ENCODE results near the gene GTF2F2.

The GTF2F2 gene

DNA sequence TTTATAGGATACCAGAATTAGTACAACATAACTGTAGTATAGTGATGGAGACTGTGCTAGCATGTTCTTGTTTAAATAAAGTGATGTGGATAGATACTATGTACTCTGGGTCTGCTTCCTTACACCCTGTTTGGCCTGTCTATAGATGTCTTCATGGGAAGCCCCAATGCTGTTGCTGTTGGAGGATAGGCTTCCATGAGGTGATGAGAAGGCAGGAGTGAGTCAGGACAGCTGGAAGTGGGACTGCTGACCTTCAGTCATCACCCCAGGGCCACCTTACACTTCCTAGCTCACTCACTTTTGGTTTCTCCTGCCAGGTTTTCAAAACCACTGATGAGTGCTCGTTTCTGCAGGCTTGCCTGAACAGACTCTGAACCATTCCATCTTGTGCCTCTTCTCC is 76.3 kb downstream of the GTF2F2 start:
- H2AFZ ChIP-seq (ENCODE audit: low read depth, low read length): no peak overlapping the region
- H3K27me3 ChIP-seq (ENCODE audit: insufficient read depth, low read length): no peaks in the 10 kb centered on the region
- peaks cover 8% of the 10 kb centered on the region for H3K4me1 ChIP-seq (ENCODE audit: insufficient read depth, low read length)
- H3K4me3 ChIP-seq (ENCODE audit: low read length): no peak overlapping the region
- no peaks in the 10 kb centered on the region for H3K9me3 ChIP-seq (ENCODE audit: low read length)
- H3K36me3 ChIP-seq (ENCODE audit: insufficient read depth, low read length): peaks cover 3% of the 10 kb centered on the region

DNA sequence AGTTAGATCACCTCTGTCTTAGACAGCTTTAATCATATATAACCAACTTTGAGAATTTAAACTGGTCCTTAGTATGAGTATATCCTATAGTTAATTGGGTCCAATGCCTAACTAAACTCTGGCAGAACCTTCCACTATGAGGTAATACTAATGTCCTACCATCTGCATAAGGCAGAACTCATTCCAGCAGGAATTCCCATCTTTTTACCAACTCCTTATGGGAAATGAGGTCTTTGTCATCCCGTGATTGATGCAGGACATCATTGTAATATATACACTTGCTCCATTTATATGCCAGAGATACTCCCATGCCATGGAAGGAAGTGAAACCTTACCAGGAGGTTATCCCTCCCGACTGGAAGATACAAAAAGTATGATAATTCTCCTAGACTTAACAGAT is 77.7 kb downstream of the GTF2F2 start:
- H3K27me3 ChIP-seq (ENCODE audit: insufficient read depth, low read length): no peaks in the 10 kb centered on the region
- H2AFZ ChIP-seq (ENCODE audit: low read depth, low read length): no peak overlapping the region
- H3K4me3 ChIP-seq (ENCODE audit: low read length): no peak overlapping the region
- peaks cover 2% of the 10 kb centered on the region for H3K4me1 ChIP-seq (ENCODE audit: insufficient read depth, low read length)
- no peaks in the 10 kb centered on the region for H3K9me3 ChIP-seq (ENCODE audit: low read length)
- peaks cover 5% of the 10 kb centered on the region for H3K36me3 ChIP-seq (ENCODE audit: insufficient read depth, low read length)

DNA sequence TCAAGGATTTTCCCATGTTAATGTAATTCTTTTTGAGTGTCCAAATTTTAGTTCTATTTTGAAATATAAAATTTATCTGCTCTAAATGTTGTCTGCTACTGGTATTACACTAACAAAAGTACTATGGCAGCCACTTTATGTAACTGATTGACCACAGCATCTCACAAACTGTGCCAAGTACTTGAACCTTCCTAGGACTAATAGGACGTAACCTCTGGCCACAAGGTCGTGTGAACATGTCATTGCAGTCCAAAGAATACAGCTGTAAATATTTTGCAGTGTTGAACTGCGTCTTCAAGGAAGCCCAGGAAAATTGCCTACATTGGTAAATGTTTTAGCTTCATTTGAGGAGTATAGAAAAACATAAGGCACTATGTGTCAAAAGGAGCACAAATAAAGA is 78.6 kb downstream of the GTF2F2 start:
- Histone ChIP-seq H3K9me3 (ENCODE audit: low read length) (no peaks in the 10 kb centered on the region), H3K4me1 (ENCODE audit: insufficient read depth, low read length) (no peaks in the 10 kb centered on the region), H3K27me3 (ENCODE audit: insufficient read depth, low read length) (no peaks in the 10 kb centered on the region), H3K36me3 (ENCODE audit: insufficient read depth, low read length) (peaks cover 5% of the 10 kb centered on the region), H2AFZ (ENCODE audit: low read depth, low read length) (no peak overlapping the region), H3K4me3 (ENCODE audit: low read length) (no peak overlapping the region)

DNA sequence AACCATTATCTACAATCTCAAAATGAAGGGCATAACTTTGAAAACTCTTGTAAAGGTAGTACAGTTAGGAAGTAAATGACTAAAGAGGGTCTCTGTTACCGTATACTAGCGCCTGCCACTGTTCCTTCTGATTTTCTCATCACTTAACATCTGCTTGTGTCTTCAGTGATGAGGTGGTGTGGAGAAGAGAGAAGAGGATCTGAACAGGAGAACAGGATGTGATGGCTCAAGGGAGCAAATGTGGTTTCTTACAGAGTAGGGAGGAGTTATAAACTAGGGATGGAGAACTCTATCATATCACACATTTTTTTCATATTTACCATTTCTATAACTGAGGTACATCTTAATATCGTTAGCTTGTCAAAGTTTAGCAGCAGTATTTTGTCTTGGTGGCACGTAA is 79.4 kb downstream of the GTF2F2 start:
- H3K9me3 ChIP-seq (ENCODE audit: low read length): no peaks in the 10 kb centered on the region
- H3K4me1 ChIP-seq (ENCODE audit: insufficient read depth, low read length): no peaks in the 10 kb centered on the region
- H3K36me3 ChIP-seq (ENCODE audit: insufficient read depth, low read length): peaks cover 5% of the 10 kb centered on the region
- H3K27me3 ChIP-seq (ENCODE audit: insufficient read depth, low read length): no peaks in the 10 kb centered on the region
- H2AFZ ChIP-seq (ENCODE audit: low read depth, low read length): no peak overlapping the region
- no peak overlapping the region for H3K4me3 ChIP-seq (ENCODE audit: low read length)

DNA sequence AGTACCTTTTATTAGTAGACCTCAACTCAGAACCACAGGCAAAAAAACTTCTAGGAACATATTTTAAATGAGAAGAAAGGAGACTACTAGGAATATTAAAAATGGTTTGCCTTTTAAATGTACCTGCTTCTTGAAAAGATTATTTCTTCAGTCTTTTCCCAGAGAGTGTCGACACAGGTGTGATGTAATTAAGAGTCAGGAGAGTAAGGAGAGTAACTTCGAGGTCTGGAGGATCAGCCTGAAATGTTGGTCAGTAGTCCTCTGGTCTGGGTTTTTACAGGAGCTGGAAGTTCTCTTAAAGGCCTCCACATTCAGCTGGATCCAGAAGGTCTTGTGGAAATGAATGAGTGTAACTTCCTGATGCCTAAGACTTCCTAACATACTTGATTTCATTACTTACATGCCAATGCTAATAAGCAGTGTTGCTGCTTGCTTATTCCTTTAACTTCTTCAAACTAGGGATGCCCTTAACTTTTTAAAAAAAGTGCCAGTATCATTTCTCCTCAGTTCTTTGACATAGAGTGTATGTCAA is 80.5 kb downstream of the GTF2F2 start, which contains the start of gene KCTD4:
TSS of gene KCTD4 (minus strand) at position 345 of the 532 bp plus-strand sequence. CDS start 6,478 bp downstream, outside the sequence.
- Histone ChIP-seq H3K4me3 (ENCODE audit: low read length) (no peak within 1 kb of the TSS), H3K27me3 (ENCODE audit: insufficient read depth, low read length) (no peaks in the 10 kb centered on the region), H2AFZ (ENCODE audit: low read depth, low read length) (no peak within 1 kb of the TSS), H3K36me3 (ENCODE audit: insufficient read depth, low read length) (peaks cover 5% of the 10 kb centered on the region), H3K4me1 (ENCODE audit: insufficient read depth, low read length) (no peaks in the 10 kb centered on the region), H3K9me3 (ENCODE audit: low read length) (no peaks in the 10 kb centered on the region)

DNA sequence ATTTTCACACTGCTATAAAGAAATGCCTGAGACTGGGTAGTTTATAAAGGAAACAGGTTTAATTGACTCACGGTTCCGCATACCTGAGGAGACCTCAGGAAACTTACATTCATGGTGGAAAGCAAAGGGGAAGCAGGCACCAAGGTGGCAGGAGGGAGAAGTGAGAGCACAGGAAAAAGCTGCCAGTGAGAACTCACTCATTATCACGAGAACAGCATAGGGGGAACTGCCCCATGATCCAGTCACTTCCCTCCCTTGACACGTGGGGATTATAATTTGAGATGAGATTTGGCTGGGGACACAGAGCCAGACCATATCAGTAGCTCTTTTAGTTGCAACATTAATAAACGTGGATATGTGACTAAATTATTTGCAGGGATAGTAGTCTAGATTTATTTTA is 84.8 kb downstream of the GTF2F2 start:
- H3K36me3 ChIP-seq (ENCODE audit: insufficient read depth, low read length): peaks cover 14% of the 10 kb centered on the region
- H3K4me1 ChIP-seq (ENCODE audit: insufficient read depth, low read length): no peaks in the 10 kb centered on the region
- H3K4me3 ChIP-seq (ENCODE audit: low read length): no peak overlapping the region
- H2AFZ ChIP-seq (ENCODE audit: low read depth, low read length): no peak overlapping the region
- H3K9me3 ChIP-seq (ENCODE audit: low read length): no peaks in the 10 kb centered on the region
- H3K27me3 ChIP-seq (ENCODE audit: insufficient read depth, low read length): no peaks in the 10 kb centered on the region

DNA sequence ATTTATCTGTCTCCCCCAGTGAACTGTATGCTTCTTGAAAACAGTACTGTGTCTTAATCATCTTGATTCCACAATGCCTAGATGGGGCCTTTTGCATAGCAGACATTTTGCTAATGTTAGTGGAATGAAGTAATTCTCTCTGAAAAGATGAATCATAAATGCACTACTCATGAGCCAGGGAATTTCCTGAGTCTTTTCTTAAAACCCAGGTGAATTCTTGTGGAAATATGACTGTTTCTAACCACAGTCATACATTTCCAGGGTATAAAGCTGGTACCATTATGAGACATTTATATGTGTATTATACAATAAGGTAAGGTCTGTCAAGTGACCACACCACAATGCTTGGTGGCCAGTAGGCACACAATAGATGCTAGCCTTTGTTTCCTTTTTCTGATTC is 86.0 kb downstream of the GTF2F2 start:
- Histone ChIP-seq H3K36me3 (ENCODE audit: insufficient read depth, low read length) (peaks cover 24% of the 10 kb centered on the region), H3K4me3 (ENCODE audit: low read length) (no peak overlapping the region), H3K27me3 (ENCODE audit: insufficient read depth, low read length) (no peaks in the 10 kb centered on the region), H3K9me3 (ENCODE audit: low read length) (no peaks in the 10 kb centered on the region), H3K4me1 (ENCODE audit: insufficient read depth, low read length) (no peaks in the 10 kb centered on the region), H2AFZ (ENCODE audit: low read depth, low read length) (no peak overlapping the region)

DNA sequence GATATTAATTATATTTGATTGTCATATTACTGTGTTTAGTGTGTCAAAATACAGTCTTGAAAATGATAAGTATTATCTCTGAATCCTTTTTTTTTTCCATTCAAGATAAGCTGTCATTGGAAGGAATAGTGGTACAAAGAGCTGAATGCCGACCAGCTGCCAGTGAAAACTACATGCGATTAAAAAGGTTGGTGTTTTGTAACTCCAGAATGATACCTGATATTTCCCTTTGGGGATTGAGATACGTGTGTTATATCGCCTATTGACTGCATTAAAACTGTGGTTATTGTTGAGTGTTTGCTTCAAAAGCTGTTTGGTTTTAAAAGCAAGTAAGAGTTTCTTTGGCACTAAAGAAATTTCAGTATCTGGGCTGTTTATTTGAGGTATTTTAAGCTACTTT is 87.0 kb downstream of the GTF2F2 start:
- no peak overlapping the region for H3K4me3 ChIP-seq (ENCODE audit: low read length)
- H3K9me3 ChIP-seq (ENCODE audit: low read length): no peaks in the 10 kb centered on the region
- H3K27me3 ChIP-seq (ENCODE audit: insufficient read depth, low read length): no peaks in the 10 kb centered on the region
- H3K36me3 ChIP-seq (ENCODE audit: insufficient read depth, low read length): peaks cover 21% of the 10 kb centered on the region
- H2AFZ ChIP-seq (ENCODE audit: low read depth, low read length): no peak overlapping the region
- no peaks in the 10 kb centered on the region for H3K4me1 ChIP-seq (ENCODE audit: insufficient read depth, low read length)

DNA sequence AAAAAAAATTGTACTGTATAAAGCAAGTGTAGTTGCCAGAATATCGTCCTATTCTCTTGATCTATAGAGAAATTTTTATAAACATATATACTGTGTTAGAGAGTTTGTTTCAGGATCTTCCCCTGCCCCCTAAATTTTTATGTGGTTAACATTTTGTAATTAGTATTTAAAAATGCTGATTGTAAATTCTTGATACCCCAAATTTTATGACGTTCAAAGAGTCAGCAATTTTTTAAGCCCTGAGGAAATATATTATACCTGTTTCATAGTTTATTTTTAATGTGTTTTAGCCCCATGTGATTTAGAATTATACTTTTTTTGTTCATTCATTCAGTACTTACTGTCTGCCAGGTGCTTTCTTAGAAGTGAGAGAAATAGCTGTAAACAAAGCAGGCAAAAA is 87.8 kb downstream of the GTF2F2 start:
- no peaks in the 10 kb centered on the region for H3K27me3 ChIP-seq (ENCODE audit: insufficient read depth, low read length)
- no peak overlapping the region for H3K4me3 ChIP-seq (ENCODE audit: low read length)
- no peak overlapping the region for H2AFZ ChIP-seq (ENCODE audit: low read depth, low read length)
- H3K9me3 ChIP-seq (ENCODE audit: low read length): no peaks in the 10 kb centered on the region
- H3K36me3 ChIP-seq (ENCODE audit: insufficient read depth, low read length): peaks cover 21% of the 10 kb centered on the region
- no peaks in the 10 kb centered on the region for H3K4me1 ChIP-seq (ENCODE audit: insufficient read depth, low read length)

DNA sequence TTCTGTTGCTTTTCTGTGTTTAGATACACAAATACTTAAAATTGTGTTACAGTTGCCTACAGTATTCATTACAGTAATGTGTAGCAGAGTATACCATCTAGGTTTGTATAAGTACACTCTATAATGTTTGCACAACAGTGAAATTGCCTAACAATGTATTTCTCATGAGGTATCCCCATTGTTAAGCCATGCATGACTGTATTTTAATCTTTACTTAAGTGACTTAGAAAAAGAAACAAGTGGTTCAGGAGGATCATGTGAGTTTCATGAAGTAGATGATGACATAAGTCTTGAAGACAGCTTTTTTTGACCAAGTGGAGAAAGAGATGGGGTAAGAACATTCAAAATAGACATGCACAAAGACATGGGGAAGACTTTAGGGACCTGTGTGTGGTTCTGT is 88.9 kb downstream of the GTF2F2 start:
- no peaks in the 10 kb centered on the region for H3K27me3 ChIP-seq (ENCODE audit: insufficient read depth, low read length)
- no peak overlapping the region for H2AFZ ChIP-seq (ENCODE audit: low read depth, low read length)
- no peaks in the 10 kb centered on the region for H3K4me1 ChIP-seq (ENCODE audit: insufficient read depth, low read length)
- no peaks in the 10 kb centered on the region for H3K9me3 ChIP-seq (ENCODE audit: low read length)
- H3K4me3 ChIP-seq (ENCODE audit: low read length): no peak overlapping the region
- H3K36me3 ChIP-seq (ENCODE audit: insufficient read depth, low read length): peaks cover 21% of the 10 kb centered on the region

DNA sequence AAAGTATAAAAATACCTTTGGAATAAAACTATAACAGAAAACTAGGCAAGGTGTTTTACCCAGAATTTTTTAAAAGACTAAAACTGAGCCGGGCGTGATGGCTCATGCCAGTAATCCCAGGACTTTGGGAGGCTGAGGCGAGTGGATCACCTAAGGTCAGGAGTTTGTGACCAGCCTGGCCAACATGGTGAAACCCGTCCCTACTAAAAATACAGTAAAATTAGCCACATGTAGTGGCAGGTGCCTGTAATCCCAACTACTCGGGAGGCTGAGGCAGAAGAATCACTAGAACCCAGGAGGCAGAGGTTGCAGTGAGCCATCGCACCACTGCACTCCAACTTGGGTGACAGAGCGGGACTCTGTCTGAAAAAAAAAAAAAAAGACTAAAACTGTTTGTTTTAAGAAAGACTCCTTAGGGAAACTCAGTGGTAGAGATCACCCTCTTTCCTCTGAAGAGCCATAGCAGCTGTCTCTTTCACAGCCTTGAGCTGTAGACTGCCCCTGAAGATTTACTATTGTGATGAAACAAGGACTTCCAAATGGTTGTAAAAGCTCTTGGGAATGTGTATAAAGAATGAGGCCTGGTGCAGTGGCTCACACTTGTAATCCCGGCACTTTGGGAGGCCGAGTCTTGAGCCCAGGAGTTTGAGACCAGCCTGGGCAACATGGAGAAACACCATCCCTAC is 95.2 kb downstream of the GTF2F2 start:
- Histone ChIP-seq H3K4me1 (ENCODE audit: insufficient read depth, low read length) (peaks cover 13% of the 10 kb centered on the region), H3K4me3 (ENCODE audit: low read length) (no peak overlapping the region), H3K27me3 (ENCODE audit: insufficient read depth, low read length) (no peaks in the 10 kb centered on the region), H3K36me3 (ENCODE audit: insufficient read depth, low read length) (peaks cover 6% of the 10 kb centered on the region), H3K9me3 (ENCODE audit: low read length) (no peaks in the 10 kb centered on the region), H2AFZ (ENCODE audit: low read depth, low read length) (no peak overlapping the region)

DNA sequence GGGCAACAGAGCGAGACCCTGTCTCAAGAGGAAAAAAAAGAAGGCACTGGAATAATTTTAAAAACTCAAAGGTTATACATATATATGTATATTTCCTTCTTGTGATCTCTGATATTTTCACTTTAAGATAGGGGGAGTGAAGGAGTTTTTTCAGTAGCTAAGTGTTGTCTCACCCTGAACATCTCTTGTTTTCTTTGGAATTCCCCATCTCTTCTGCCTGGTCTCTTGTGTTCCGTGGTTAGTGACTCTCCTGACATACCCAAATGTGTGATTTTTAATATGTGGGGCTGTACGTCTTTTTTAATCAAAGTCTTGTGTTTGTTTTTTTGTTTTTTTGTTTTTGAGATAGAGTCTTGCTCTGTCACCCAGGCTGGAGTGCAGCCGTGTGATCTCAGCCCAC is 95.9 kb downstream of the GTF2F2 start:
- H3K27me3 ChIP-seq (ENCODE audit: insufficient read depth, low read length): no peaks in the 10 kb centered on the region
- H2AFZ ChIP-seq (ENCODE audit: low read depth, low read length): no peak overlapping the region
- H3K36me3 ChIP-seq (ENCODE audit: insufficient read depth, low read length): no peaks in the 10 kb centered on the region
- peaks cover 13% of the 10 kb centered on the region for H3K4me1 ChIP-seq (ENCODE audit: insufficient read depth, low read length)
- no peak overlapping the region for H3K4me3 ChIP-seq (ENCODE audit: low read length)
- no peaks in the 10 kb centered on the region for H3K9me3 ChIP-seq (ENCODE audit: low read length)

DNA sequence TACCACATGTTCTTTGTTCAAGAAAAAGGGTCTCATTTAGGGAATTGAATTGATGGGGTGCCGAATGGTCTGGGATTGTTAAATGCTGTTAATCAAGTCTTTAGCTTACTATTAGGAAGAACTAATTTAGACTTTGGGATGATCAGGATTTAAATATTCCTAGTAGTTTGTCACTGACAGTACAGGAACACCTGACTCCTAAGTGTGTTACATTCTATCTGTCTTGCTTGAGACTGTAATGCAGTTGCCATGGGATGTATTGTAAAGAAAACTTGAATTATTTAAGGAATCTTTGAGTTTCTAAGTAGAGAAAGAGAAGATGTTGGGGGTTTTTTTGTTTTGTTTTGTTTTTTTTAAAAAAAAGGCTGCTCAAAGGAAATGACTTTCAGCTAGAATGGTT is 98.4 kb downstream of the GTF2F2 start:
- Histone ChIP-seq H3K36me3 (ENCODE audit: insufficient read depth, low read length) (no peaks in the 10 kb centered on the region), H3K9me3 (ENCODE audit: low read length) (no peaks in the 10 kb centered on the region), H3K27me3 (ENCODE audit: insufficient read depth, low read length) (no peaks in the 10 kb centered on the region), H2AFZ (ENCODE audit: low read depth, low read length) (no peak overlapping the region), H3K4me3 (ENCODE audit: low read length) (no peak overlapping the region), H3K4me1 (ENCODE audit: insufficient read depth, low read length) (peaks cover 13% of the 10 kb centered on the region)
